ENCODE measurements around the gene GLYR1.

DNA sequence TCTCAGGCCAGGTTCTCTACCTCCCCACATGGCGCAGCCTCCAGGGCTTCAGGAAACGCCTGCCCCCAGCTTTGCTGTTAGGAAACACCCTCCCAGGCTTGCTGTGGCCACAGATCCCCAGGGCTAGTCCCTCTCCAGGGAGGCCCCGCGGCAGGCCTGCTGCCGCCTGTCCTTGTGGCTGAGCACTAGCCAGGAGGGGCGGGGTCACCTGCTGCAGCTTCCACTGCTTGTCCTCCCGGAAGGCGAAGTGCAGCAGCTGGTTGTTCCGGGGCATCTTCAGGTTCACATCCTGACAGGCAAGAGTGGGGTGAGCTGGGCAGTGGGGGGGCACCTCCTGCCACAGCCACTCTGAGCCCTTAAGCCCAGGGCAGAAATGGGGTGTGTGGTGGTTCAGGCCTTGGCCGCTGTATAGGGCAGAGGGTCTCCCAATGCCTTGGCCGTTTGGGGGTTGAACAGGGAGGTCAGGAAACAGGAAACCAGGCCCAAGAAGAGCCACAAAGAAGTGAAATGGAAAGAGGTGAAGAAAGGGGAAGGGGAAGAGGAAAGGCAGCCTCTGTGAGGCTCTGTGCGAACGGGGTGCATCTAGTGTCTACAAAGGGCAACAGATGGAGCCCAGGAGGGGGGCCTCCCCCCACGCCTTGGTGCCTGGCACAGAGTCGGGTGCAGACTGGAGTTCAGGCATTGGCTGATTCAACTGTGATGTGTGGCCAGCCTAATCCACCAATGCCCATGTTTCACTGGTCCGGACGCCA, 46.6 kb downstream of the GLYR1 start:
- TF ChIP-seq, protein P1, sequence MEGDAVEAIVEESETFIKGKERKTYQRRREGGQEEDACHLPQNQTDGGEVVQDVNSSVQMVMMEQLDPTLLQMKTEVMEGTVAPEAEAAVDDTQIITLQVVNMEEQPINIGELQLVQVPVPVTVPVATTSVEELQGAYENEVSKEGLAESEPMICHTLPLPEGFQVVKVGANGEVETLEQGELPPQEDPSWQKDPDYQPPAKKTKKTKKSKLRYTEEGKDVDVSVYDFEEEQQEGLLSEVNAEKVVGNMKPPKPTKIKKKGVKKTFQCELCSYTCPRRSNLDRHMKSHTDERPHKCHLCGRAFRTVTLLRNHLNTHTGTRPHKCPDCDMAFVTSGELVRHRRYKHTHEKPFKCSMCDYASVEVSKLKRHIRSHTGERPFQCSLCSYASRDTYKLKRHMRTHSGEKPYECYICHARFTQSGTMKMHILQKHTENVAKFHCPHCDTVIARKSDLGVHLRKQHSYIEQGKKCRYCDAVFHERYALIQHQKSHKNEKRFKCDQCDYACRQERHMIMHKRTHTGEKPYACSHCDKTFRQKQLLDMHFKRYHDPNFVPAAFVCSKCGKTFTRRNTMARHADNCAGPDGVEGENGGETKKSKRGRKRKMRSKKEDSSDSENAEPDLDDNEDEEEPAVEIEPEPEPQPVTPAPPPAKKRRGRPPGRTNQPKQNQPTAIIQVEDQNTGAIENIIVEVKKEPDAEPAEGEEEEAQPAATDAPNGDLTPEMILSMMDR (IDR thresholded peaks at IDR 0.05 in 2 of 3, conservative IDR thresholded peaks at IDR 0.05 in 1 of 3; ENCODE audit: insufficient read depth in 2 of 3, low read depth in 1 of 3, low read length in 3 of 3), result no peak
- TF ChIP-seq, protein P2, sequence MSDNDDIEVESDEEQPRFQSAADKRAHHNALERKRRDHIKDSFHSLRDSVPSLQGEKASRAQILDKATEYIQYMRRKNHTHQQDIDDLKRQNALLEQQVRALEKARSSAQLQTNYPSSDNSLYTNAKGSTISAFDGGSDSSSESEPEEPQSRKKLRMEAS (CRISPR knock-in tag; IDR thresholded peaks at IDR 0.05), result no peak
- TF ChIP-seq MTA3 (IDR thresholded peaks at IDR 0.05; ENCODE audit: borderline replicate concordance) (no peak), BMI1 (IDR thresholded peaks at IDR 0.05; ENCODE audit: low read length) (no peak), SRF (CRISPR knock-in tag; IDR thresholded peaks at IDR 0.05) (no peak), RBM39 (optimal IDR thresholded peaks at IDR 0.05; ENCODE audit: low read depth, low read length) (no peak), ZNF384 (IDR thresholded peaks at IDR 0.05; ENCODE audit: low read depth, low read length) (no peak), ZNF12 (CRISPR knock-in tag; IDR thresholded peaks at IDR 0.05) (no peak), ZNF644 (tag; IDR thresholded peaks at IDR 0.05; ENCODE audit: low read depth) (no peak)
- TF ChIP-seq, protein P3, sequence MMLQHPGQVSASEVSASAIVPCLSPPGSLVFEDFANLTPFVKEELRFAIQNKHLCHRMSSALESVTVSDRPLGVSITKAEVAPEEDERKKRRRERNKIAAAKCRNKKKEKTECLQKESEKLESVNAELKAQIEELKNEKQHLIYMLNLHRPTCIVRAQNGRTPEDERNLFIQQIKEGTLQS (IDR thresholded peaks at IDR 0.05), result no peak
- TF ChIP-seq, protein P3 (CRISPR knock-in tag; conservative IDR thresholded peaks at IDR 0.05), result no peak
- TF ChIP-seq, protein P4, sequence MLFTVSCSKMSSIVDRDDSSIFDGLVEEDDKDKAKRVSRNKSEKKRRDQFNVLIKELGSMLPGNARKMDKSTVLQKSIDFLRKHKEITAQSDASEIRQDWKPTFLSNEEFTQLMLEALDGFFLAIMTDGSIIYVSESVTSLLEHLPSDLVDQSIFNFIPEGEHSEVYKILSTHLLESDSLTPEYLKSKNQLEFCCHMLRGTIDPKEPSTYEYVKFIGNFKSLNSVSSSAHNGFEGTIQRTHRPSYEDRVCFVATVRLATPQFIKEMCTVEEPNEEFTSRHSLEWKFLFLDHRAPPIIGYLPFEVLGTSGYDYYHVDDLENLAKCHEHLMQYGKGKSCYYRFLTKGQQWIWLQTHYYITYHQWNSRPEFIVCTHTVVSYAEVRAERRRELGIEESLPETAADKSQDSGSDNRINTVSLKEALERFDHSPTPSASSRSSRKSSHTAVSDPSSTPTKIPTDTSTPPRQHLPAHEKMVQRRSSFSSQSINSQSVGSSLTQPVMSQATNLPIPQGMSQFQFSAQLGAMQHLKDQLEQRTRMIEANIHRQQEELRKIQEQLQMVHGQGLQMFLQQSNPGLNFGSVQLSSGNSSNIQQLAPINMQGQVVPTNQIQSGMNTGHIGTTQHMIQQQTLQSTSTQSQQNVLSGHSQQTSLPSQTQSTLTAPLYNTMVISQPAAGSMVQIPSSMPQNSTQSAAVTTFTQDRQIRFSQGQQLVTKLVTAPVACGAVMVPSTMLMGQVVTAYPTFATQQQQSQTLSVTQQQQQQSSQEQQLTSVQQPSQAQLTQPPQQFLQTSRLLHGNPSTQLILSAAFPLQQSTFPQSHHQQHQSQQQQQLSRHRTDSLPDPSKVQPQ (CRISPR knock-in tag; IDR thresholded peaks at IDR 0.05; ENCODE audit: borderline replicate concordance), result no peak
- TF ChIP-seq, protein P5, sequence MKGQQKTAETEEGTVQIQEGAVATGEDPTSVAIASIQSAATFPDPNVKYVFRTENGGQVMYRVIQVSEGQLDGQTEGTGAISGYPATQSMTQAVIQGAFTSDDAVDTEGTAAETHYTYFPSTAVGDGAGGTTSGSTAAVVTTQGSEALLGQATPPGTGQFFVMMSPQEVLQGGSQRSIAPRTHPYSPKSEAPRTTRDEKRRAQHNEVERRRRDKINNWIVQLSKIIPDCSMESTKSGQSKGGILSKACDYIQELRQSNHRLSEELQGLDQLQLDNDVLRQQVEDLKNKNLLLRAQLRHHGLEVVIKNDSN (CRISPR knock-in tag; IDR thresholded peaks at IDR 0.05), result no peak

Measured in K562 (cell line).